Middle frontal gyrus (tissue), 1 donor: ENCODE measurements around the gene PACS2.
"Not testable (repeated sequence)": the region's sequence is repeated elsewhere in the genome, so short reads cannot be mapped to it uniquely, and the experiment has no call there.

Experiments
- DNase-seq: peaks from one replicate; pipeline ENCODE4 v3.0.0-alpha.2; 2015; ENCODE audit warnings: low spot score; ENCODE audit errors: extremely low spot score

Gene PACS2

DNA sequence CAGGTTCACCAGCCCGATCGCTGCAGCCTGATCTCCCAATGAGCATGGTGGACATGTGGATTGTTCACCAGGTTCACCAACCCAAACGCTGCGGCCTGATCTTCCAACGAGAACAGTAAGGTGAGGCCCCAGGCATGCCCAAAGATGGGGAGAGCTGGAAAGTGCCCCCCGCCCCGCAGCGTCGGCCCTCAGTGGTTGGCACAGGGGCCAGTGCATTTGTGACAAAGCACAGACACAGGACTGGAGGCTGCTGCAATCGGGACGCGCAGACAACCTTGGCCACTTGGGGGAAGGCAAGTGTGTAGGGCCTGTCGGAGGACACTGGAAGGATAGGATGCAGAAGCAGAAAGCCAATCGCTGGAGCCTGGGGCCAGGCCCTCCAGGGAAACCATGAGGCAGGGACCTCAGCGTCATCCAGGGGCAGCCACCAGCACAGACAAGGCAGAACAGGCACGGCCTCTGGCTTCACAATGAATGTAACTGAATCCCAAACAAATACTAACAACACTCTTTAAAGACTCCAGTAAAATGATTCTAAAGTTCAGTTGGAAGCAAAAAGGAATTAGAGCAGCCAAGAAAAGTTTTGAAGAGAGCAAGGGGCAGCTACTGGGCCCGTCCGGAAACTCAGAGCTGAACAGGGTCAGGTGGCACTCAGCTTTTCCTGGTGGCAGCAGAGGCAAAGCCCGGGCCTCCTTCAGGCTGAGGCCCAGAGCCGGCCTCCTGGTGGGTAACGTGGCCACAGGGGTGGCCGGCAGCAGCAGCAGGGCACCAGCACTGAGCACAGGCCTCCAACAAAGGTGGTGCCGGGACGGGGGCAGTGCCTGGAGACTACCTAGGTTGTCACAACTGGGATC is 27.1 kb upstream of the PACS2 start:
- DNase-seq: no peak

- not testable (repeated sequence) for DNase-seq
These were observed 25.6 kb upstream of the PACS2 start for GRCh38 chr14:105288936-105289335.

DNA sequence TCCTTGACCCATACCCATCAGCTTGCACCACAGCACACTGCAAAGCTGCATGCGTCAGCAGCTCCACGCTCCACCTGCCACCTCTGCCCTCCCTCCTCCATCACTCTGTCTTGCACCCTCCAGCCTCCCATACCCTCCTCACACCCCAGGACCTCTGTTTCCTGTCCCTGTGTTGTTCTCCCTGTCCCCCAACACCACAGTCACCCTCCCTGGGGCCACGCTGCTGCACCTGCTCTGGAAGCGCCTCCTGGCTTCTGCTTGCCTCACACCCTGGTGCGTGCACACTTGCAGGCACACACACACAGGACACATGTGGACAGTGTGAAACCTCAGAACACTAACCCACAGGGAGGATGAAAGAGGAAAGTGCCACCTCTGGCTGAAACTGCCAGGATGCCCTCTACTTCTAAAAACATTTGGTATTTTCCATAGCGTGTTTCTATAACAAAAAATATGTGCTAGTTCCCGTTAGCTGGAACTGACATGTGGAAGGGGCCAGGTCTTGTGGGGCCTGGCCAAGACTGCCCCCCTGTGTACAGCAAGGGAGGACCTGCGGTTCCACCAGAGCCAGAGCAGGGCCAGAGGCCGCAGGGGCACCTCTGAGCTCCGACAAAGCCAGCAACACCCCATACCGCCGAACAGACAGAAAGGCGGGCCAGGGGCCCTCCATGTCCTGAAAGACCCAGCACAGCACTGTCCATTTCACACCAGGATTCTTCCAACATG is 23.8 kb upstream of the PACS2 start:
- DNase-seq: no peak

- no peak for DNase-seq
These were observed 21.5 kb upstream of the PACS2 start for GRCh38 chr14:105292826-105293711.

DNA sequence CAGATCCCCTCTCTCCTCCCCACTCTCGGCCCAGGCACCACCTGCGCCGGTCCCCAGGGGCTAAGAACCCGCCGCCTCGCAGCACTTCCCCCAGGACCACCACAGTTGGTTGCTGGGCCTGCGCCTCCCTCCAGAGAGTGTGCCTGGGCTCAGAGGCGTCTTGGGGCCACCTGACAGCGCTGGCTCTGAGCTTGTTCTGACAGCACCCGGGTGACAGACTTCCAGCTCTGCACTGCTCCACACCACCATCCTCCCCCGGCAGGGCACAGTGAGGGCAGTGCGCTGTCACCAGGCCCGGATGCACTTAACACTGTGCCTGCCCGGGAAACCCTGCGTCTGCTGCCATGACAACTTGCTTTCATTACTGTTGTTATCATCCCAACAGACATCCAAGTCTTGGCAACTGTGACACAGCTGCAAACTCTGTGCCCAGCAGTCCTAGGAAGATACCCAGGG is 20.4 kb upstream of the PACS2 start:
- no peak for DNase-seq

DNA sequence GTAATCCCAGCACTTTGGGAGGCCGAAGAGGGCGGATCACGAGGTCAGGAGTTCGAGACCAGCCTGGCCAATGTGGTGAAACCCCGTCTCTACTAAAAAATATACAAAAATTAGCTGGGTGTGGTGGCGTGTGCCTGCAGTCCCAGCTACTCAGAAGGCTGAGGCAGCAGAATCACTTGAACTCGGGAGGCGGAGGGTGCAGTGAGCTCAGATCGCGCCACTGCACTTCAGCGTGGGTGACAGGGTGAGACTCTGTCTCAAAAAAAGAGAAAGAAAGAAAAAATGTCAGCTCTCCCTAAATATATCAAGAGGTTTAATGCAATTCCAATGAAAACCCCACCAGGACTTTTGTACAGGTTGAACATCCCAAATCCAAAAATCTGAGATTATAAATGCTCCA is 17.2 kb upstream of the PACS2 start:
- not testable (repeated sequence) for DNase-seq

DNA sequence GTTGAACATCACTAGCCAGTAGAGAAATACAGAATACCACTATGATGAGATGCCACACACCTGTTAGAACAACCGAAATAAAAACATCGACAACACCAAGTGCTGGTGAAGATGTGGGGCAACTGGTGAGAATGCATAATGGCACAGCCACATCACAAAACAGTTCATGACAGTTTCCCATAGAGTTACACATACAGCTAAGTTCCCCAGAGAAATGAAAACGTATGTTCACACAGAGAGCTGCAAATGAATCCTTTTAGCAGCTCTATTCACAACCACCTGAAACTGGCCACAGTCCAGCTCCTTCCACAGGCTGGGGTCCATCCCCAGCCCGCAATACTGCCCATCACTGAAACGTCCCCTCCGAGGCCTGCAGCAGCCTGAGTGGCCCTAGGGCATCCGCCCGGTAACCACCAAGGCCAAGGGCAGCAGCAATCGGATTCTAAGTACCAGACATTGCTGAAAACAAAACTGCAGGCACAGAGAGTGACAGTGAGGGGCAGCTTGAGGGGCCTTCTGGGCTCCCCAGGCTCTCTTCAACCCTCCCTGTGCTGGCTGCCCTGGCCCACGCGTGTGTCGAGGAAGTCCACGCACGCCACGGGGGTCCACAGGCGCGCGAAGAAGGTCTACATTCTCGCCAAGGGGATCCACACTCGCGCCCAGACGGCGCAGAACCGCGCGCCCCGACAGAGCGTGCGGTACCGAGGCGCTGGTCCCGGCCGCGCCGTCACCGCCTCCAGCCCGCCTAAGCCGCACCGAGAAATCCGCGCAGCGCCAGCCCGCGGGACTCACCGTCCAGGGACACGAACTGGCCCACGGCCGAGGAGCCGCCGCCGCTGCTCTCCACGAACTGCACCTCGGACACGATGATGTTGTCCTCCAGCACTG is 14.7 kb upstream of the PACS2 start:
- no peak for DNase-seq

DNA sequence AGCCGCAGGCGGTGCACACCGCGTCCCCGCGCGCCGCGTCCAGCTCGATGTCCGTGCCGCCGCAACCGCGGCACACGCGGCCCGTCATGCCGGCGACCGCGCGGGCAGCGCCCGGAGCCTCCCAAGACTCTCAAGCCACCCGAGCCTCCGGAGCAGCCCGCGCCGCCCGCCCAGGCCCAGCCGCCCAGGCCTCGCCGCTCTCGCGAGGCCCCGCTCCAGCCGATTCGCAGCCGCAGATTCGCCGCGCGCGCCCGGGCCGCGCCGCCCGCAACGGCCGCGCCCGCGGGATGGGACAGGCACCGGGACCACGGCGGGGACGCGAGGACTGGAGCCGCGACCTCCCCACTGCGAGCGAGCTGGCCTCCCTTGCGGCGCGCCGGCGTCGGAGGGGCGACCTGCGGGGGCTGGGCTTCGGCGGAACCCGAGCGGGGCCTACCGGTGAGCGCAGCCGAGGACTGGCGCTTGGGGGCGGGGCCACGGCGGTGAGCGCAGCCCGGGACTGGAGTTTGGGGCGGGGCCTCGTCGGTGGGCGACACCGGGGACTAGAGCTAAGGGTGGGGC is 13.9 kb upstream of the PACS2 start, which contains the start of gene BRF1:
TSS of gene BRF1 (minus strand) at position 460 of the 561 bp plus-strand sequence. CDS start at position 88, 372 bp downstream.
- DNase-seq: peak; percentile 69

DNA sequence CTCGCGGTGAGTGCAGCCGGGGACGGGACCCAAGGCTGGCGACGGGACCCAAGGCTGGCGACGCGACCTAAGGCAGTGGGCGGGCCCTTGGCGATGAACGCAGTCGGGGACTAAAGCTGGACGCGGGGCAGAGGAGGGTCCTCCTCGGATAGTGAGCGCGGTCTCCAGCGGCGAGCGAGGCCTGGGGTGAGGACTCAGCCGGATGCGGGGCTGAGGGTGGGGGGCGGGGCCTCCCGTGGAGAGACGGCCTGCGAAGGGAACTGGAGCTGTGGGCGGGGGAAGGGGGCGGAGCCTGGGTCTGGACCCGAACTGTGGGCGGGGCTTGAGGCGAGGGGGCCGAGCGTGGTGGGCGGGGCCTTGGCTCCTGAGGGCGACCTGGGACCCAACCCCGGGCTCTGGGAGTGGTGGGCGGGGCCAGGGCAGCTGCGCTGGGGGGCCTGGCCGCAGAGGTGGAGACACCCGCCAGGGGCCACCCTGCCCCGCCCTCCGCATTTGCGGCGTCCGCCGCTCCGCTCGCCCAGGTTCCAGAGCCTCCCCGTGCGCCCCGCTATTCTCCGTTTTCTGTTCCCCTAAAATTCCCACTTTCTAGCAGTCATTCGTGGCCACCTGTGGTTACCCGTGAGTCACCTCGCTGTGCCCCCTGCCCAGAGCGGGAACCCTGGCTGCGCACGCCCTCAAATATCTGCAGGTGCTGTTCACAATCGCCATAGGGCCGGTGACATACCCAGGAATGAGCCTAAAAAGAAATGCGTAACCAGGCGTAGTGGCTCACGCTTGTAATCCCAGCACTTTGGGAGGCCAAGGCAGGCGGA is 13.2 kb upstream of the PACS2 start:
- peak; percentile 90 for DNase-seq

DNA sequence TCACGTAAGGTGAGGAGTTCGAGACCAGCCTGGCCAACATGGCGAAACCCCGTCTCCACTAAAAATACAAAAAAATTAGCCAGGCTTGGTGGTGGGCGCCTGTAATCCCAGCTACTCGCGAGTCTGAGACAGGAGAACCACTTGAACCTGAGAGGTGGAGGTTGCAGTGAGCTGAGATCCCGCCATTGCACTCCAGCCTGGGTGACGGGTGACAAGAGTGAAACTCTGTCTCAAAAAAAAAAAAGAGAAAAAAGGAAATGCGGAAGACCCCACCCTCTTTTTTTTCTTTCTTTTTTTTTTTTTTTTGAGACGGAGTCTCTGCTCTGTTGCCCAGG is 12.7 kb upstream of the PACS2 start:
- DNase-seq: not testable (repeated sequence)

- no peak for DNase-seq
These were observed 10.6 kb upstream of the PACS2 start for GRCh38 chr14:105303949-105304348.

DNA sequence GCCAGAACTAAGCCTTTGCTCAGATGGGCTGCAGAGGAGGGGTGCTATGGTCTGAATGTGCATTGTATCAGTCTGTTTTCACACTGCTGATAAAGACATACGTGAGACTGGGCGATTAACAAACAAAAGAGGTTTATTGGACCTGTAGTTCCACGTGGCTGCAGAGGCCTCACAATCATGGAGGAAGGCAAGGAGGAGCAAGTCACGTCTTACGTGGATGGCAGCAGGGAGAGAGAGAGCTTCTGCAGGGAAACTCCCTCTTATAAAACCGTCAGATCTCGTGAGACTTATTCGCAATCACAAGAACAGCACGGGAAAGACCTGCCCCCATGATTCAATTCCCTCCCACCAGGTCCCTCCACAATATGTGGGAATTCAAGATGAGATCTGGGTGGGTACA is 10.0 kb upstream of the PACS2 start:
- DNase-seq: no peak

DNA sequence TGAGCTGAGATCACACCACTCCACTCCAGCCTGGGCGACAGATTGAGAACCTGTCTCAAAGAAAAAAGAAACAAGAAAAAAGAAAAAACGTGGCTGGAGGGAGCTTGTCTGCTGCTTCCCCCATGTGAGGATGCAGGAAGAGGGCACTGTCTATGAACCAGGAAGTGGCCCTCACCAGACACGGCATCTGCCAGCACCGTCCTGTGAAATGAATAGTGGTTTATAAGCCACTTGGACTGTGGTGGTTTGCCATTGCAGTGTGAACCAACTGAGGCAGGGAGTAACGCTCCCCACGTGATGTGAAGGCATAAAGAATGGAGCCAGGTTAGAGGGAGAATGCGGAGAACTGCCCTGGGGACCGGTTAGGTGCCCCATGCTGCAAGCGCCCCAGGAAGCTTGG is 9.2 kb upstream of the PACS2 start:
- no peak for DNase-seq

DNA sequence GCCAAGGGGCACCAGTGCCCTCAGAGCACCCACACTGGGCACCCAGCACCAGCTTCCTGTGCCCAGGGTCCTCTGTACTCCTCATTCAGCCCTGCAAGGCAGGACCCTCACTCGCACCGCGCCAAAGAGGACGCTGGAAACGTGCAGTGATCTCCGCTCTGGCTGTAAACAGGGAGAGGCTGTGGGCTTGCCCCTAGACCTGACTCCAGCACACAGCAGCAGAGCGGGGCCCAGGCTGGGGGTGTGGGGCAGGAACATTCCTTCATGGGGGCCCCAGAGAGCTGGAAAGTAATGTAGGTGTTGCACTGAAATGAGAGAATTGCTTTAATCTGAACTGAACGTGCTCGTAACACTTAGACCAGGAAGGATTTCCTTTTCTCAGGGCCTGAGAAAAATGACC is 8.8 kb upstream of the PACS2 start:
- no peak for DNase-seq

DNA sequence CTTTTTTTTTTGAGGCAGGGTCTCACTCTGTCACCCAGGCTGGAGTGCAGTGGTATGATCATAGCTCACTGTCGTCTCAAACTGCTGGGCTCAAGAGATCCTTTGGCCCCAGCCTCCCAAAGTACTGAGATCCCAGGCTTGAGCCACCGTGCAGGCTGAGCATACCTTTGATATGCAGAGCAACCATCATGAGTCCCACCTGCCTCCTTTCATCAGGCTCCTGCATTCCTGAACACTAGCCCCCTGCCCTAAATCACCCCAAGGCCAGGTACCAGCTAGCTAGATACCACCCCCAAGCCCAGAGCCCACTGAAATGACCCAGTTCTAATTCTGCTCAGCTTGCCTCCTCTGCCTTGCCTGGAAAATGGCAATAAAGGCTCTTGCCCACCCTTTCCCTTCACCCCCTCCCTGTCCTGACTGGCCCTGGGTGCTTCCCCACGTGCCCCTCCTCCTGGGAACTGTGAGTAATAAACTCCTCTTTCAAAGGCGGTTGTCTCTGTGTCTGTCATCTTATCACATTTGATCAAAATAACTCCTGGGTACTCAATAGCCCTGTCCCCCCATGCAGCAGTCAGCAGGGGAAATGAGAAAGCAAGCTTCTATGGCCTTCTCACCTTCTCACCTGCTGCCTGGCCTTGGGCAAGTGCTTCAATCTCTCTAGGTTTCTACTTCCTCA is 7.4 kb upstream of the PACS2 start:
- DNase-seq: no peak

GRCh38 chr14:105309371-105309770 is 5.2 kb upstream of the PACS2 start:
- DNase-seq: no peak

GRCh38 chr14:105311838-105312237 is 2.7 kb upstream of the PACS2 start:
- DNase-seq: no peak

DNA sequence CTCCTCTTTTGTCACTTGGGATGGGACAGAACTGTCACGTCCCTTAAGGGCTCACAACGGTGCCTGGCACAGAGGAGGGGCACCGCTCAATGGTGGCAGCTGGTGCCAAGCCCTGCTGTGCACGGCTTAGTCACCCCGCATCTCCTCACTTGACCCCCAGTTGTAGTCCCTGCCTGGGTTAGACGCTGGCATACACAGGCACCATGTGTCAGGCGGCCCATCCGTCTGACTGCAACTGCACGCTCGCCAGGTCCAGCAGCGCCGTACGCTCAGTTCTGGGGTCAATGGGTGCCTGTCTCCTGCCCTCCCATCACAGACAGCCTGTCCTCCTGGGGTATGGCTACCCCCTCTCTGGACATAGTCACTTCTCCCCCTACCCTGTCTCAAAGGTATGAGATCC is 1.6 kb upstream of the PACS2 start:
- no peak for DNase-seq
